GM21529 (cell line): ENCODE results near the gene CARMIL1.

Experiments
- ATAC-seq: cut with Tn5 transposase; IDR thresholded peaks from one replicate; pipeline ENCODE4 v1.9.1; 2021; ENCODE audit not compliant: unreplicated experiment

The CARMIL1 gene

DNA sequence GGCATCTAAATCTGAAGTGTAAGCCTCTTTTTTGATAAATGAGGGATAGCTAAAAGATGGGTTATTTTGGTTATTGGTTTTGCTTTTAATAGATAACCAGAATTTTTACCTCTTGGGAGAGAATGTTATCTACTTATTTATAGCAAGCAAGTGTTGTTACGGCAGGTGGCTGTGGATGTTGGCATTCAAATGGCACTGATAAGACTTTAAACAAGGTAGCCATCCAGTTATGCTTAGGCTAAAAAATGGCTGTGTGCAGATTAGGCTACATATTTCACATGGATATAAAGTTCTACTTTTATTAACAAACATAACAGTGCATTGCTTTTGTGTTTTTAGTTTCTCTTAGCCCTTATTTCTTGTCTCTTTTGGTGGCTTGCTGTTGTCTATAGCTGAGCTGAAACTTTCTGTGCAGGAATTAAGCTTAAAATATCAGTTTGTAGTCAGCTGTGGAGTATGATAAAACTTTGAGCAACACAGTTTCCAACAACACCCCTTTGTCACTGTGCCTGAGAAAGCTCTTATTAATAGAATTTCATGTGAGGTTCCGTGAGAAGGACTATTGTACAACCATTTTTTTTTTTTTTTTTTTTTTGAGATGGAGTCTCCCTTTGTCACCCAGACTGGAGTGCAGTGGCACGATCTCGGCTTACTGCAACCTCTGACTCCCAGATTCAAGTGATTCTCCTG is 28.8 kb downstream of the CARMIL1 start:
- ATAC-seq = no peak

DNA sequence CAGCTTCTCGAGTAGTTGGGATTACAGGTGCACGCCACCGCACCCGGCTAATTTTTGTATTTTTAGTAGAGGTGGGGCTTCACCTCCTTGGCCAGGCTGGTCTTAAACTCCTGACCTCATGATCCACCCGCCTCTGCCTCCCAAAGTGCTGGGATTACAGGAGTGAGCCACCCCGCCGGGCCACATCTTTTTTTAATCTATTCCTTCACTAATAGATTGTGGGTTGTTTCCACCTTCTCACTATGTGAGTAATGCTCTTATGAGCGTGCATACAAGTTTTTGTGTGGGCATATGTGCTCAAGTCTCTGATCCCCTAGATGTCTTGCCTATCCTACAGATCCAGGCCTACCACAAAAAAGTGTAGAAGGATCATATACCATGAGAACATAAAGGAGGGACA is 30.7 kb downstream of the CARMIL1 start:
- ATAC-seq = no peak

DNA sequence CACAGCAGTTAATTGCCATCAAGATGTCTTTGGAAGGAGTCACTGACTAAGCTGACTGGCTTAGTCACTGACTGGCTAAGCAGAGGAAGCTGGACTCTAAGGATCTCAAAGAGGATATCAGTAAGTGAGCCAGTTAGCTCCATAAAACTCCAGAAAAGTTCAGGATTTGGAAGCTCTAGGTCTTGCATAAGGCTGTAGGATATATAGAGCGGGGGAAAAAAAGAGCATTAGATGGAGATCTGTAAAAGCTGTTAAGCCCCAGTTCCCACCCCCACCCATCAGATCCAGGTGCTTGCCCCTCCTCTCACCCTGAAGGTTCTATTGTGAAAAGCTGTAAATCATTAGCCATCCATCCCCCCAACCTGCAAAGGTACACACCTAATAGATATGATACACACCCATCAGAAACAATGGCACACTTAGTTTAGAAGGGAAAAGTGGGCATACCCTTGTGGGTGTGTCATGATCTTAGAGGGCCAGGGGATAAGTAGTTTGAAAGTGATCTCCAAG is 32.2 kb downstream of the CARMIL1 start:
- ATAC-seq = no peak

DNA sequence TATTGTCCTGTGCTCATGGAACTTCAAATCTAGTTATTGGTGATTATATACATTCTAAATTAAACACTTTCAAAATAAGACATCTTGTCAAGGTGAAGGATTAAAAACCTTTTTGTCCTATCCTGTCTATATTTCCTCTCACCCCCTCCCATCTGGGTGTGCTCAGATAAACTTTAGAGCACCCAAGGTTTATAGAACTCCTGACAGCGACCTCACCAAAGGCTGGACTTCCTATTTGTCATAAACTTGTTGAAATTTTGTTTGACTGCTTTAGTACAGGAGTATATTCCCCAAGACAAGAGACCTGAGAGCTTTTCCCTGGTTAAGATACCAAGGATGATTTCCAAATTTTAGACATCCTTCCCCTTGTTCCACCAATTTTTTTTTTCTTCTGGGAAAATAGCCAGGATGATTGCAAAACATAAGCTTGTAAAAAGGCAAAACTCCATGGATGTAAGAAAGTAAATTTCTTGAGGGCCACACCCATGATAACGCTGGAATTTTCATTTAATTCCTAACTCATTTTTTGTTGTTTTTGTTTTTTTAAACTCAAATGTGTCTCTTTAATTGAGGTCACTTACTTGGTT is 33.0 kb downstream of the CARMIL1 start:
- no peak for ATAC-seq

DNA sequence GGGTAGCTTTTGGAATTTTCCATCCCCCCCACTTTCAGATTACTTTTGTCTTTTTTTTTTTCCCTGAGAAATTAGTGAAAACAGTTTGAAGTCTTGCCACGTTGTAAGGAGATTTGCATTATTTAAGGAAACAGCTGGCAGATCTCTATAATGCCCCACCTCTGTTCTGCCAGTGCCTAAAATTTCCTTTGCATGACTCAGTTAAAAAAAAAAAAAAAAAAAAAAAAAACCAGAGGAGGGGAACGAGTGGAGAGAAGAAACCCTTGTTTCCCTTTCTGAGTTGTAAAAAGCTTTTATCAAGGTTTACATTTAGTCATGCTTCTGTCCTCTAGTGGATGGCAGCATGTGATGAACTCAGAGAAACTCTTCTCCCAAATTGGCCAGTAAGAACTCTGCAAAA is 33.5 kb downstream of the CARMIL1 start:
- no peak for ATAC-seq

DNA sequence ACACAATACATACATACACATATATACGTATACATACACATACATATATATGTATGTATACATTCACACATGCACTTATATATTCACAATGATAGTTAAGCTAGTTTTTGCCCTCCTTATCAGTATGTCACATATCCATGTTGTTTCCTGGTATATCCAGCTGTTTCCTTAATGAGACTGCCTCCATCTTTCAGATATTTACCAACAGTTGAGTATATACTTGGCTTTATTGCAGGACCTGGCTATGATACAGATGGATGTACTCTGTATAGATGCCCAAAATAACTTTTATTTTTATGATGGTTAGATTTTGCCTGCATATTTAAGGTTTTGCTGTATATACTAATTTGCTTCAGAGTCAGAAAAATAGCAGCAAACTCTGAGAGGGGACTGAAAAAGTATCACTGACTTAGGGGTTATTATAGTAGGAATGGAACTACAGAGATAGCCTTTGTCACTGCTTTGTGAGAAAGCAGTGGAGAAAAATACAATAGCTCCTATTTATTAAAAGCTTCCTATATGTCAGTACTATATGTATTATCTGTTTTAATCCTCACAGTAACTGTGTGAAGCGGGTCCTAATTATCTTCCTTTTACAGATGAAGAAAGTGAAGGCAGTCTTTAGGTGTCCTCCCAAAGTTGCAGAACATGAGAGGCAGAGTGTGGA is 35.5 kb downstream of the CARMIL1 start:
- no peak for ATAC-seq

DNA sequence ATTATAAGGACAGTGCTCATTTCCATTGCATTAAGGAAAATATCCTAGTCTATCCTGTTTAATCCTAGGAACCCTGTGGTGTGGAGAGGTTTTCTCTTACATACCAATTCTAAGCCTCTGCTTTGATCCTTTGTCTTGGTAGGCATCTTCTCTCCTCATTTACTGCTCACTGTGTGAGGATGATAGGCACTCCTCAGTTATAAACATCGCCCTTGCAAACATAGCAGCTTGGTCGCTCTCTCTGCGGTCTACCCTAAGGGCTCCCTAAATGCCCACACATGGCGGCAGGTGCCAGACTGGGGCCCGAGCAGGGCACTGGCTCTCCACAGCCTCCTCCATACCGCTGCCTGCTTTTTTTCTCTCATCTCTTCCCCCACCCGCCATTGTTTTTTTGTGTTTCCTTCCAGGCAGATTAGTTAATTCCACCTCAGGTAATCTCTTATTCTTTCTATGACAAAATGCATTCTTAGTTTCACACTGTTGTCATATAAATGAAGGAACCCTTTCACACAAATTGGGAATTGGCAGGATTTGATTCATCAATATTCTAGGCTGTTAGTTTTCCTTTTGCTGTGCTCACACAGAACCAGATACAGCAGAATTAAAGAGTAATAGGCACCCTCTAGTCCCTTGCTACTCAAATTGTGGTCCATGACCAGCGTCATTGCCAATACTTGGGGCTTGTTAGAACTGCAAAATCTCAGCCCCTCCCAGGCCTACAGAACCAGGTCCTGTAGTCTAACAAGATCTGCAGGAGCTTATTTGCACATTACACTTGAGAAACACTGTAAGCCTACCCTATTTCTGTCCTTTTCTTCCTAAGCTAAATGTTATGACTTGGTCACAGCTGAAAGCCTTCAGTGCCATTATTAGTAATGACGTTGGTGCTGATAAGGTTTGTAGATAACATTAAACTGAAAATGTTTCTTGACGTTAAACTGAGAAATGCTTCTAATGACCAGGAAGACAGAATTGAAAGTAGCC is 36.3 kb downstream of the CARMIL1 start:
- no peak for ATAC-seq

DNA sequence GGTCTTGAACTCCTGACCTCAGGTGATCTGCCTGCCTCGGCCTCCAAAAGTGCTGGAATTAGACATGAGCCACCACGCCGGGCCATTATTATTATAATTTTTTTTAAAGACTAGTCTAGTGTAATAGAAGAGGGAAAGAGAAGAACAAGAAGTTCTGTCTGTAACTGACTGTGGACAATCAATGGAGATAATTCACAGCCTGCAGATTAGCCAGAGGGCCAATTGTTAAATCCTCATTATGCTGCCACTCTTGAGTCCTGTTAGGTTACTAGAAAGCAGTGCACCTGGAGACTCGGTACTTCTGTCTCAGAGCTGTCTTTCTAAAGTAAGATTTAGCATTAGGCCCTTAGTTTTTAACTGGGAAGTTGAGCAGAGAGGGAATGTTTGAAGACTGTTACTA is 37.5 kb downstream of the CARMIL1 start:
- ATAC-seq = no peak

DNA sequence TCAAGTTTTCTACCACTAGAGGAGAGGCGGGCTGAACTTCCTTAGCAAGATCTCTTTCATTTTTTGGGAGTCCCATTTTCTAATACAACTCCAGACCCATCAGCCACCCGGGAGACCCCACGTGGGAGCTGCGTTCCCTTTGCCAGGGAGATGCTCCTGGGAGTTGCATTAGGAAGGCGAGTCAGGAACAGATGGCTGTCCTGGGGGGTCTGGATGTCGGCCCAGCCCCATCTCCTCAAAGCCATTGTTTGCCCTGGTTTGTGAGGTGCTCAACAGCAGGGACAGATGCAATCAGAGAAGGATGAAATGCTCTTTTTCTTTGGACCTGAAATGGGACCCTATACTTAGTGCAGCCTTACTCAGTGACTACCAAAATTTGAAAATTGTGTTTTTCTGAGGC is 39.4 kb downstream of the CARMIL1 start:
- ATAC-seq = no peak

DNA sequence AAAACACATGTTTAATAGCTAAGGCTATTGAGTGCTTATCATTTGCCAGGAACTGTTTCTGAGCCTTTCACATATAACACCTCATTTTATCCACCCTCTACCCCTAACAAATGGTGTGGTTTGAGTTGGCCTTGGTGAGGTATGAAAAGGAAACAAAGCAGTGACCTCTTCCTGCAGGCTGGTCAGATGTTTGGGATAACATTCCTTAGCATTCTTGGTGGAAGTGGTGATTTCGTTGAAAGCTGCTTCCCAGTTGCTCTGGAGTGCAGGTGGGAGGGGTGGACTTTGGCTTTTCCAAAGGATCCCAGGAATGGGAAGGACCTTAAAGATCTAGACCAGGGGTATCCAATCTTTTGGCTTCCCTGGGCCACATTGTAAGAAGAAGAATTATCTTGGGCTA is 41.3 kb downstream of the CARMIL1 start:
- ATAC-seq = no peak

DNA sequence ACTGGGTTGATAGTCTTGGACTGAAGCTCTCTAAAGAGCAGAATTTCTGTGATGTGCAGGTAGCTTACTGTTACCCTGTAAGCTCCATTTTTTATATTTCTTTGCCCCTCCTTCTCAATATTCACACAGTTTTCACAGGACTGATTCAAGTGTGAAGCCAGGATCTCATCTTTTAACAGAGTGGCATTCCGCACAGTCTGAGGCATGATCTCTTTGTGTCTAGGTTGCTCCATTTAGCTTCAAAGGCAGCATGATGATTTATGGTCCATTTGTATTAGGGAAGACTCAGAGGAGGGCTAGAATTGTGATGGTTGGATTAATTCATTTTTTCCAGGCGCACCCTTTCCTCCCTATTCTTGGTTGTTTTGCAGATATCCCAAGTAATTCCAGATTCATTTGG is 43.5 kb downstream of the CARMIL1 start:
- no peak for ATAC-seq

DNA sequence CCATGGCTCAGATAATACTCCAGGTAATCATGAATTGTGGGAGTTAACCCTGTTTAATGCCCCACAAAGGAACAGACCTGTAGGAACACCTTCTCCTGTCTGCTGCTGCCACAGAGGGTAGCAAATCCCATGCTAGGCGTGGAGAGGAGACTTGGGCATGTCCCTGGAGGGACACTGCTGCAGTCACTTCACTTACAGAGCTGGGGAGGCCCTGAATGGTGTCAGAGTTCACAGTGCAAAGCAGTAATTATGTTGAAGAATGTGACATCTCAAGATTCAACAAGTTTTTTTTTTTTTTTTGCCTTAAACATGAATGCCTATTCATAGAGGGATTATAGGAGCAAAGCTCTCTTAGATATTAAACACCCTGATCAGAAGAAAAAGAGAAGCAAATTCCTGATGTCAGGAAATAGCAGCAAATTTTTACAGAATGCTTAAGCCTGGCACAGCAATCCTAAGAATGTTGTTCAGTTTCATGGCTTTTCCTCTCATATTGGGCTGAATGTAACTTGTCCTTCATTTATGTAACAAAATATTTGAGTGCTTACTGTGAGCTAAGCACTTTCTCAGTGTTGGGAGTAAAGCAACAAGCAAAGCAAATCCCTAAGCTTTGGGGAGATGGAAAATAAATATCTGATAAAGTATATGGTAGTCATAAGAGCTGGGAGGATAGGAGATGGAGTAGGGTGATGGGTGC is 45.0 kb downstream of the CARMIL1 start:
- no peak for ATAC-seq

DNA sequence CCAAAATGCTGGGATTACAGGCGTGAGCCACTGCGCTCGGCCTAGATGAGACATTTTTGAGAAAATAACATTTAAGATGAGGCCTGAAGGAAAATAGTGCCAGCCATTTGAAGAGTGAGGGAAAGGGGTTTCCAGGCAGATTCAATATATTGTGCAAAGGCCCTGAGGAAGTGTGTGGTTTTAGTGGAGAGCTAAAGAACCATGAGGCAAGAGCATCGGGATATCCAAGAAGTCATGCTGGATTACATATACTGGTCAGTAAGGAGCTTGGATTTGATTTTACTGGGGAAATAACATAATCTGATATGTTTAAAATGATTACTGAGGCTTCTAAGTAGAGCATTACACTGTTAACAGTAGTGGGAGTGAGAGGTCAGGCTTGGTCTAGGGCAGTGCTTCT is 47.0 kb downstream of the CARMIL1 start:
- no peak for ATAC-seq

DNA sequence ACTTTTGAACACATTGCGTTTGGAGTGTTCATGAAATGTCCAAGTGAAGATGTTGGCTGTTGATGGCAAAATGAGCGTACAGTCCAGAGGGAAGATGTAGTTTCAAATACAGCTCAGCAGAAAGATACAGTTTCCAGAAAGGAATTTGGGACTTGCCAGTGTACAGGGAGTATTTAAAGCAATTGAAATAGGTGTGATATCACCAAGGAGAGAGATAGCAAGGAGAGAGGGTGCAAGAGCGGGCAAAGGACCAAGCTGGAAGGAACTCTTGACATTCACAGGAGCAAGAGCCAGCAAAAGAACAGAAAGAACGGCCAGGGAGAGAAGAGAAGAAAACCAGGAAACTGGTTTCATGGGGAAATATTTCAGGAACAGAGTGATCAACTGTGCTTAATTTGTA is 47.8 kb downstream of the CARMIL1 start:
- no peak for ATAC-seq

DNA sequence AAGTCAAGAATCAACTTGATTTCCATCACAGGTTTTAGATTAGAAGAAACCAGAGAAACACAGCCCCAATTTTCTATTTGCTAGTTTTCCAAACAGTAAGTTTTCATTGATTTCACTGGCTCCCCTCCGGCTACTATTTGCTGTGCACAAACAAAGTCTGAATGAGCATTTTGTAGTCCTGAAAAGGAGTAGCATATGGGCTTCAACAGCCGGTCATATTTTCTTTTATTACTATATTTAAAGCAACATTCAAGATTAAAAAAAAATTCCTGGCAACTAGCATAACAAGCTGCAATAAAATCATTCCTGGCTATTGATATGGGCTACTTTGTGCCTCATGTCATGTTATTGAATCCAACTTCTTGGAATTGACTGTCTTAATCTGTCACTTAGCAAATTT is 48.3 kb downstream of the CARMIL1 start:
- ATAC-seq = no peak

DNA sequence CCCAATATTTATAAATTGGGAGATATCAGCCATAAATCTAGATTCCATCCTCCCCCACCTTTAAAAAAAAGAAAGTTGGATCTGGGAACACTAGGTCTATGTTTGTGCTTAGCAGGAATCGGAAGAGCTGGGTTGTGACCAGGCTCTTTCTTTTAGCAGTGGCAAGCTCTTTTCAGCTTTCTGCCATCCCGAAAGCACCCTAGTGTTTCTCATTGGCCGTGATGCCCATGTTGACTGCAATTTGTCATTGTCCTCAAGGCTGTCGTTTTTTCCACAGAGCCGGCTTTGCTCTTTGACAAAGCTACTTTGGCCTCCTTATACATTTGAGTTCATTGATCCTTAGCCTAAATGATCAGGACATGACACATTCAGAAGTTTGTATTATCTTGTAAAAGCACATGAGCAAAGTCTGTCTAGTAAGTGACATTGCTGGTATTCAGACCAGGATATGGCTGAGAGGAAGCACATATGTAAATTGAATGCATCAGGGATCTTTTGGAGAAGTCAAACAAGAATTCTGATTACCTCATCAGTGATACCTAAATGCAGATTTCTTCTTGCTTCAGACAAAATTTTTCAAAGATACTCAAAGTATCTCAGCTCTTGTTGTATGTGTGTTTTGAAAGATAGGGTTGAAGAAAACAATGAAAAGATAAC is 50.1 kb downstream of the CARMIL1 start:
- no peak for ATAC-seq

DNA sequence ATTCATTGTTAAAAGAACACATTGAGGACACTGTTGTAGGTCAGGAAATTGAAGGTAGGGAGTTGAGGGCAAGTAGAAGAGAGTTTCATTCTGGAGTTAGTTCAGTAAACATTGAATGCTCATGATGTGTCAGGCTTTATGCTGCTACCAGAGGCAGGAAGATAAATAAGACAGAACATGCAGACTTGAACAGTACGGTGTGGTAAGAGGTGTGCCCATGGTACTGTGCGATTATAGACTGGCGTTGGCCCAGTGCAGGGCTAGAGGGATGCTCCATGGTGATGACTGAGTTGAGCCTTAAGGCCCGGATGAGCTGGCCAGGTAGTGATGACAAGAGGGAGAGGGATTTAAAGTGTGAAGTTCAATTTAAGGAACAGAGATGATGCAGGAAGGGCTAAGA is 50.8 kb downstream of the CARMIL1 start:
- ATAC-seq = no peak

DNA sequence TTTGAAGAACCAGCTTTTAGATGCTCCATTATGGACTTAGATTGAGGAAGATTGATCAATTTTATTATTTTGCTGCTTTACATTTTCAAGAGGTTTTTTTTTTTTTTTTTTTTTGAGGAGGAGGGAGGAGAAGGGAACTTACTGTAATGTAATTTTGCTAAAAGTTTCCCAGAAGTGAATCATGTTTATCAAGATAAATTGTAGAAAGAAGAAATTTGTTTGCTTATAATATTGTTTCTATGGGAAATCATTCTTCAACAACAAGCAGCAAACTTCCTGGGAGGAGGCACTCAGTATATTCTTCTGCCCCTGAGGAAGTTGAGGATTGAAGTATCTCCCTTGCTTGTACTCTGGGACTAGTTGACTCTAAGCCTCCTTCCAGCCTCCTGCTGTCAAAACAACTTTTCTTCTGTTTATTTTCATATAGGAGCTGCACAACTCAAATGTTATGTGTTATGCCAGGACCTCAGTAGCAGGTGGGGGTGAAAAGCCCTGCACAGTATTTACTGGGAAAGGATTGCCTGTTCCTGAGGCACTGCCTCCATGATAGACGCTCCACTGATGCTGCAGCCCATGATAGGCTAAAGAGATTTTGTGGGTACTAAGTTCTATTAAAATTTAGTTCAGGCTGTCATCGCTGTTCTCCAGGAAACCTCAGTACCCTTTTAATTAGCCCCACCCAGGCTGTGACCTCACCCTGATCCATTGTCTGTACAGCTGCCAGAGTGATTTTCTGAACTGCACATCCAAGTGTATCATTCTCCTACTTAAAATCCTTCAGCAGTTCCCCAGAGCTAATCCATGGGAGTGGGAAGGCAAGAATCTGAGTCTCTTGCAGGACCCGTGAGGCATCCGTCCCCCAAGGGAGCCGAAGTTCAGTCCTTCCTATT is 51.9 kb downstream of the CARMIL1 start:
- no peak for ATAC-seq

DNA sequence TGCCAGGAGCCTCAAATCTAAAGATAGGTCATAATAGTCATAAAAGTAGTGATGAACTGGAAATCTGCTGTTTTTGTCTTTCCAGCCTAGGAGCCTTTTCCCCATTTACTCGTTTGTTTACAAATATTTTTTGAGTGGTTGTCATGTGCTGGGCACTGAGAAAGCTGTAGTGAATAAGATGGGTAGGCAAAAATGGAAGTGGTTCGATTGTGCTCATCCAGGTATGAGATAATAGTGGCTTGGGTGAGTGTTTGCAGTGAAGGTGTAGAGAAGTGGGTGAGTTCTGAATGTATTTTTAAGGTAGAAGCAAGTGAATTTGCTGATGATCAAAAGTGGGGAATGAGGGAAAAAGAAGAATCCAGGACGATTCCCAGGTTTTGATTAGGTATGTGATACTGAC is 53.0 kb downstream of the CARMIL1 start:
- no peak for ATAC-seq
